Measurements from ENCODE around the gene GOLGA6D.

DNA sequence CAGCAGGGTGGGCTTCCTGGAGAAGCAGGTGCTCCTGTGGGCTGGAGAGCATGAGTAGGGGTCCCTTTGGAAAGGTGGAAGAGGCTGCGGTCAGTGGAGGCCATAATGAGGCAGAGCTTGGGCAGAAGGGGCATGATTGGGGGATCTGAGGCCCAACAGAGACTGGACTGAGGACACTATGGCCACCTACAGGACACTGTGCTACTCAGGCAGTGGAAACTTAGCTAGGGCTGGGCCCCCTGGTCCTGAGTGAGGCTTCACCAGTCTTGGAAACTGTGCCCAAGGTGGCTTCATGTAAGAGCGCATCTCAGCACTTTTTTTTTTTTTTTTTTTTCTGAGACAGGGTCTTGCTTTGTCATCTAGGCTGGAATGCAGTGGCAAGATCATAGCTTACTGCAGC, 46.9 kb downstream of the GOLGA6D start:
- TF ChIP-seq, protein P1, sequence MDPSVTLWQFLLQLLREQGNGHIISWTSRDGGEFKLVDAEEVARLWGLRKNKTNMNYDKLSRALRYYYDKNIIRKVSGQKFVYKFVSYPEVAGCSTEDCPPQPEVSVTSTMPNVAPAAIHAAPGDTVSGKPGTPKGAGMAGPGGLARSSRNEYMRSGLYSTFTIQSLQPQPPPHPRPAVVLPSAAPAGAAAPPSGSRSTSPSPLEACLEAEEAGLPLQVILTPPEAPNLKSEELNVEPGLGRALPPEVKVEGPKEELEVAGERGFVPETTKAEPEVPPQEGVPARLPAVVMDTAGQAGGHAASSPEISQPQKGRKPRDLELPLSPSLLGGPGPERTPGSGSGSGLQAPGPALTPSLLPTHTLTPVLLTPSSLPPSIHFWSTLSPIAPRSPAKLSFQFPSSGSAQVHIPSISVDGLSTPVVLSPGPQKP (IDR thresholded peaks at IDR 0.05; ENCODE audit: borderline replicate concordance, low read depth, low read length), result no peak
- TF ChIP-seq, protein P2, sequence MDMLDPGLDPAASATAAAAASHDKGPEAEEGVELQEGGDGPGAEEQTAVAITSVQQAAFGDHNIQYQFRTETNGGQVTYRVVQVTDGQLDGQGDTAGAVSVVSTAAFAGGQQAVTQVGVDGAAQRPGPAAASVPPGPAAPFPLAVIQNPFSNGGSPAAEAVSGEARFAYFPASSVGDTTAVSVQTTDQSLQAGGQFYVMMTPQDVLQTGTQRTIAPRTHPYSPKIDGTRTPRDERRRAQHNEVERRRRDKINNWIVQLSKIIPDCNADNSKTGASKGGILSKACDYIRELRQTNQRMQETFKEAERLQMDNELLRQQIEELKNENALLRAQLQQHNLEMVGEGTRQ (IDR thresholded peaks at IDR 0.05; ENCODE audit: low read depth, low read length), result no peak
